Liver (tissue), 9 donors: Measurements from ENCODE around the gene SLC30A9. TPM values are rescaled to one million over a fixed set of nuclear protein-coding genes. Genes with fewer than 3 reads are reported as not detected.
A peak's percentile ranks its signal among the peaks of the same experiment; 100 is the strongest.

ENCODE experiments used
- DNase-seq: peaks from one replicate; pipeline ENCODE4 v3.0.0-alpha.2; 2017; ENCODE audit warnings: low spot score
- H3K27ac ChIP-seq, 2 donors: one replicate each; pipeline ENCODE4 v1.7.0; 2013; ENCODE audit warnings: inconsistent platforms in 2 of 2, low read length in 2 of 2, control low read depth in 1 of 2, low read depth in 1 of 2, mild to moderate bottlenecking in 1 of 2
- H3K27me3 ChIP-seq, 4 donors: one replicate each; pipeline versions ENCODE4 v1.6.1 to v1.7.0; 2013; ENCODE audit warnings: low read length in 3 of 4, inconsistent platforms in 1 of 4, mild to moderate bottlenecking in 1 of 4, moderate library complexity in 1 of 4; ENCODE audit not compliant: control insufficient read depth in 4 of 4, insufficient read depth in 4 of 4
- H3K36me3 ChIP-seq, 4 donors: one replicate each; pipeline versions ENCODE4 v1.6.1 to v1.7.0; 2013; ENCODE audit warnings: low read length in 3 of 4, mild to moderate bottlenecking in 3 of 4, low read depth in 1 of 4, moderate library complexity in 1 of 4; ENCODE audit not compliant: control insufficient read depth in 4 of 4, insufficient read depth in 3 of 4
- H3K4me1 ChIP-seq, 4 donors: one replicate each; pipeline versions ENCODE4 v1.6.1 to v1.7.0; 2013; ENCODE audit warnings: low read length in 3 of 4, mild to moderate bottlenecking in 3 of 4, moderate library complexity in 1 of 4; ENCODE audit not compliant: control insufficient read depth in 4 of 4, insufficient read depth in 4 of 4
- H3K4me3 ChIP-seq, 3 donors: one replicate each; pipeline versions ENCODE4 v1.6.1 to v1.7.0; 2013; ENCODE audit warnings: low read length in 3 of 3, control low read depth in 1 of 3, low read depth in 1 of 3, mild to moderate bottlenecking in 1 of 3
- H3K9ac ChIP-seq, 2 donors: one replicate each; pipeline ENCODE4 v1.7.0; 2013; ENCODE audit warnings: low read length in 2 of 2, mild to moderate bottlenecking in 2 of 2, moderate library complexity in 2 of 2, control low read depth in 1 of 2, low read depth in 1 of 2
- H3K9me3 ChIP-seq, 4 donors: one replicate each; pipeline versions ENCODE4 v1.6.1 to v1.7.0; 2013; ENCODE audit warnings: low read length in 3 of 4; ENCODE audit not compliant: control insufficient read depth in 4 of 4
- FOXA1 ChIP-seq: IDR thresholded peaks from 2 replicates; pipeline ENCODE4 v1.6.1; 2016; ENCODE audit warnings: antibody characterized with exemption
- FOXA2 ChIP-seq: IDR thresholded peaks from 2 replicates; pipeline ENCODE4 v1.6.1; 2016; ENCODE audit warnings: antibody characterized with exemption
- HNF4A ChIP-seq, 2 donors: conservative IDR thresholded peaks; 2 replicates each; pipeline ENCODE4 v1.6.1; 2016; ENCODE audit warnings: antibody characterized with exemption in 2 of 2, mild to moderate bottlenecking in 2 of 2
- JUND ChIP-seq, 2 donors: IDR thresholded peaks; 2 replicates each; pipeline ENCODE4 v1.6.1; 2016; ENCODE audit warnings: antibody characterized with exemption in 2 of 2
- MAX ChIP-seq: IDR thresholded peaks from 2 replicates; pipeline ENCODE4 v1.6.1; 2016; ENCODE audit warnings: antibody characterized with exemption
- NR2F2 ChIP-seq: IDR thresholded peaks from 2 replicates; pipeline ENCODE4 v1.6.1; 2016; ENCODE audit warnings: antibody characterized with exemption
- RAD21 ChIP-seq, 2 donors: IDR thresholded peaks; 2 replicates each; pipeline ENCODE4 v1.6.1; 2016; ENCODE audit warnings: antibody characterized with exemption in 2 of 2, mild to moderate bottlenecking in 2 of 2
- RXRA ChIP-seq, 2 donors: IDR thresholded peaks; 2 replicates each; pipeline ENCODE4 v1.6.1; 2017 to 2018; ENCODE audit warnings: antibody characterized with exemption in 2 of 2, mild to moderate bottlenecking in 1 of 2
- TAF1 ChIP-seq: conservative IDR thresholded peaks from 2 replicates; pipeline ENCODE4 v1.6.1; 2016; ENCODE audit warnings: antibody characterized with exemption, mild to moderate bottlenecking
- YY1 ChIP-seq: IDR thresholded peaks from 2 replicates; pipeline ENCODE4 v1.6.1; 2016; ENCODE audit warnings: antibody characterized with exemption, mild to moderate bottlenecking
- whole genome bisulfite sequencing: extraction: QIAGEN DNeasy Blood & Tissue Kit; methylation state at CpG from one replicate; pipeline ENCODE4 v1.1.7; 2013; 5-methylcytosine and 5-hydroxymethylcytosine counted together
- polyA plus RNA-seq, 2 donors: library from polyadenylated mRNA; stranded (reverse) in 1 of 2; unstranded in 1 of 2; fragments of 200-250 nt in 1 of 2; fragments of >200 nt in 1 of 2; fragmentation: Nextera tagmentation in 1 of 2; extraction: Ambion mirVana in 1 of 2; gene quantifications; one replicate each; pipeline versions ENCODE4 v1.2.1 to v1.2.3, GENCODE V29; 2013 to 2015
- total RNA-seq, 2 donors: library from RNA; depleted of rRNA; stranded (reverse); fragments of >200 nt; gene quantifications; one replicate each; pipeline ENCODE4 v1.2.3, GENCODE V29; 2014
- TF ChIP-seq, protein P1 (sequence below): fragments of 150-350 bp; IDR thresholded peaks from 2 replicates; pipeline ENCODE4 v1.5.1; 2017; ENCODE audit warnings: improper control_type of control experiment, low read depth, low read length; ENCODE audit not compliant: missing input control
- TF ChIP-seq, protein P2 (sequence below): IDR thresholded peaks from 2 replicates; pipeline ENCODE4 v1.6.1; 2016; ENCODE audit warnings: antibody characterized with exemption
- donor health status: healthy.
- donor health status: healthy.
- donor health status: healthy.
- donor health status: healthy.
- donor health status: healthy.

The SLC30A9 gene
- total and polyA plus RNA-seq, 4 donors: 13.5 to 31.0 (median 22.2) TPM

GRCh38 chr4:41957634-41958033 is 32.7 kb upstream of the SLC30A9 start:
- H3K4me1 ChIP-seq: no peaks in the 10 kb centered on the region
- no peak overlapping the region for H3K9ac ChIP-seq
- no peak overlapping the region for H3K27ac ChIP-seq
- no peak for TF ChIP-seq RXRA (IDR thresholded peaks at IDR 0.05)
- TF ChIP-seq MAX: no peak
- TF ChIP-seq JUND (IDR thresholded peaks at IDR 0.05): no peak
- TF ChIP-seq NR2F2: no peak
- TF ChIP-seq, protein P1, sequence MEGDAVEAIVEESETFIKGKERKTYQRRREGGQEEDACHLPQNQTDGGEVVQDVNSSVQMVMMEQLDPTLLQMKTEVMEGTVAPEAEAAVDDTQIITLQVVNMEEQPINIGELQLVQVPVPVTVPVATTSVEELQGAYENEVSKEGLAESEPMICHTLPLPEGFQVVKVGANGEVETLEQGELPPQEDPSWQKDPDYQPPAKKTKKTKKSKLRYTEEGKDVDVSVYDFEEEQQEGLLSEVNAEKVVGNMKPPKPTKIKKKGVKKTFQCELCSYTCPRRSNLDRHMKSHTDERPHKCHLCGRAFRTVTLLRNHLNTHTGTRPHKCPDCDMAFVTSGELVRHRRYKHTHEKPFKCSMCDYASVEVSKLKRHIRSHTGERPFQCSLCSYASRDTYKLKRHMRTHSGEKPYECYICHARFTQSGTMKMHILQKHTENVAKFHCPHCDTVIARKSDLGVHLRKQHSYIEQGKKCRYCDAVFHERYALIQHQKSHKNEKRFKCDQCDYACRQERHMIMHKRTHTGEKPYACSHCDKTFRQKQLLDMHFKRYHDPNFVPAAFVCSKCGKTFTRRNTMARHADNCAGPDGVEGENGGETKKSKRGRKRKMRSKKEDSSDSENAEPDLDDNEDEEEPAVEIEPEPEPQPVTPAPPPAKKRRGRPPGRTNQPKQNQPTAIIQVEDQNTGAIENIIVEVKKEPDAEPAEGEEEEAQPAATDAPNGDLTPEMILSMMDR: peak; percentile 28
- TF ChIP-seq RAD21 (IDR thresholded peaks at IDR 0.05): peak; percentile 58
- no peaks in the 10 kb centered on the region for H3K27me3 ChIP-seq
- no peak overlapping the region for H3K4me3 ChIP-seq
- peaks cover 0 to 17% (median 7%) of the 10 kb centered on the region in 4 donors for H3K36me3 ChIP-seq
- no peaks in the 10 kb centered on the region for H3K9me3 ChIP-seq
- WGBS: 55% methylated on average over 1 of the region's 1 CpG
- DNase-seq: no peak

DNA sequence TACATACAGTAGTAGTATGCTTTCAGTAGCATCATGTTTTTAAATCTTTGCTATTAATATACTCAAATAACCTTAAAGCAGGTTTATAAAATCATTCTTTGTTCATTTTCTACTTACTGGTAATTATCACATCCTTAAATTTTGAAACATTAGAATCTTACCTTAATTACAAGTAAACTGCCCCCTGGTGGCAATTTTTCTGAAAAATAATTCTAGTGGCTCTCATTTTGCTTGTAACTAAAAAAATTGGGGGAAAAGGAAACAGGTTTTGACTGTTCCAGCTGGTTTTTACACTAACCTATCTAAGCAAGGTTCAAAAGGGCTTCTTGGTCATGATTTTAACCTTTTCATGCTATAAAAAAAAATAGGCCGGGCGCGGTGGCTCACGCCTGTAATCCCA is 27.2 kb upstream of the SLC30A9 start:
- TF ChIP-seq FOXA1 (no peak), YY1 (no peak), RXRA (IDR thresholded peaks at IDR 0.05) (no peak), MAX (no peak), TAF1 (no peak)
- TF ChIP-seq, protein P1: no peak
- TF ChIP-seq, protein P2, sequence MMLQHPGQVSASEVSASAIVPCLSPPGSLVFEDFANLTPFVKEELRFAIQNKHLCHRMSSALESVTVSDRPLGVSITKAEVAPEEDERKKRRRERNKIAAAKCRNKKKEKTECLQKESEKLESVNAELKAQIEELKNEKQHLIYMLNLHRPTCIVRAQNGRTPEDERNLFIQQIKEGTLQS: no peak
- H3K4me1 ChIP-seq: no peaks in the 10 kb centered on the region
- H3K27ac ChIP-seq: no peak overlapping the region
- no peak overlapping the region for H3K9ac ChIP-seq
- no peaks in the 10 kb centered on the region for H3K36me3 ChIP-seq
- H3K9me3 ChIP-seq: no peaks in the 10 kb centered on the region
- 92% methylated on average over 4 of the region's 4 CpGs for WGBS
- no peak overlapping the region for H3K4me3 ChIP-seq
- no peaks in the 10 kb centered on the region for H3K27me3 ChIP-seq
- no peak for DNase-seq

DNA sequence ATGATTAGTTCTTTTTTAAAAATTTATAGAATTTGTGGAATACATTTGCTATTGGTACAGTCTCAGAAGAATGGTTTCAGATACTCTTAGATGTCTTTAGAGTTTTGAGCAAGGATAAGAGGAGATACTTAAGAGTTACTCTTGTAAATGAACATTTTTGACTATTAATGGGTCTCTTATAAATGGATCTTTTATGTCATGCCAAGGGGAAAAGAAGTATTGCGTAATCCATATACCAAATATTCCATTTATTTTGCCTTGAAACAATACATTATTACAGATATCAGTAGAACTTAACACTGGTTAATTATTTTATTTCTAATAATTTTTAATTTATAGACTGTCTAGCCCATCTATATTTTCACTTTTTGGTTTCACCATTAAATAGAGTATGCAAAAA is 25.9 kb upstream of the SLC30A9 start:
- Histone ChIP-seq H3K9ac (no peak overlapping the region), H3K9me3 (peaks cover 0 to 3% (median 1%) of the 10 kb centered on the region in 4 donors), H3K4me3 (no peak overlapping the region), H3K27me3 (no peaks in the 10 kb centered on the region), H3K36me3 (no peaks in the 10 kb centered on the region), H3K27ac (no peak overlapping the region), H3K4me1 (no peaks in the 10 kb centered on the region)
- no peak for DNase-seq
- no peak for TF ChIP-seq TAF1
- no peak for TF ChIP-seq HNF4A (conservative IDR thresholded peaks at IDR 0.05)
- no peak for TF ChIP-seq NR2F2
- TF ChIP-seq FOXA2: no peak
- 98% methylated on average over 1 of the region's 1 CpG for WGBS
